Measurements from ENCODE around the gene ART3. TPM values are rescaled to one million over a fixed set of nuclear protein-coding genes. Genes with fewer than 3 reads are reported as not detected.
A peak's percentile ranks its signal among the peaks of the same experiment; 100 is the strongest.
"Not testable (repeated sequence)": the region's sequence is repeated elsewhere in the genome, so short reads cannot be mapped to it uniquely, and the experiment has no call there.

Gene ART3, protein sequence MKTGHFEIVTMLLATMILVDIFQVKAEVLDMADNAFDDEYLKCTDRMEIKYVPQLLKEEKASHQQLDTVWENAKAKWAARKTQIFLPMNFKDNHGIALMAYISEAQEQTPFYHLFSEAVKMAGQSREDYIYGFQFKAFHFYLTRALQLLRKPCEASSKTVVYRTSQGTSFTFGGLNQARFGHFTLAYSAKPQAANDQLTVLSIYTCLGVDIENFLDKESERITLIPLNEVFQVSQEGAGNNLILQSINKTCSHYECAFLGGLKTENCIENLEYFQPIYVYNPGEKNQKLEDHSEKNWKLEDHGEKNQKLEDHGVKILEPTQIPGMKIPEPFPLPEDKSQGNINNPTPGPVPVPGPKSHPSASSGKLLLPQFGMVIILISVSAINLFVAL
- total RNA-seq (0.61 TPM), polyA plus RNA-seq (1.8 TPM)
- long read RNA-seq, donor 1 = 0 reads
- long read RNA-seq, donor 2 = 0 reads
- long read RNA-seq, donor 3, partial matches to known transcripts = 0 of 47 reads
- long read RNA-seq, donor 3, other reads (novel, unspliced or antisense) = 47 of 47 reads
- long read RNA-seq, donor 4 = 0 reads
- long read RNA-seq, donor 5, partial matches to known transcripts = 137 of 137 reads
- long read RNA-seq, donor 5, other reads (novel, unspliced or antisense) = 0 of 137 reads
- long read RNA-seq, donor 6 = 0 reads
- long read RNA-seq, donor 7 = 0 reads
- long read RNA-seq, donor 8, partial matches to known transcripts = 0 of 13 reads
- long read RNA-seq, donor 8, other reads (novel, unspliced or antisense) = 13 of 13 reads
- long read RNA-seq, donor 9, partial matches to known transcripts = 0 of 15 reads
- long read RNA-seq, donor 9, other reads (novel, unspliced or antisense) = 15 of 15 reads
- long read RNA-seq, donor 10, partial matches to known transcripts = 0 of 12 reads
- long read RNA-seq, donor 10, other reads (novel, unspliced or antisense) = 12 of 12 reads

DNA sequence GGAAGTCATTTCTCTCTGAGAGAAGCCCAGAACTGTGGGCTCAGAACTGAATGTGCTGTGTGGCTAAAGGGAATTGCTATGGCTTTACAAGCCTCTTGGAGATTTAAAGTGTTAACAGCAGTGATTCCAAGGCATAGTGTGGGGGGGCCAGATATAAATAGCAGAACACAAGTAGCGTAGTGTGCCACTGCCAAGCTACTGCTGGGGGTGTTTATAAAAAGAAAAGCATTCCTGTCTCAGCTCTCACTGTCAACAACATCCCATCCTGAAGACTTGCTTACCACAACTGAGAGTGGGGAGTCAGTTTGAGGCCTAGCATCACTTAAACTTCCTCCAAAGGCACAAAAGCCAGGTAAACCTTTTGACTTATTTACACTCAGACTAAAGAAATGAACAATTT, at the start of gene ART3:
Gene ART3 (plus strand): TSS at position 242 of the 400 bp plus-strand sequence. CDS start 1,181 bp downstream, outside the sequence.
- Histone ChIP-seq H3K36me3 (ENCODE audit: control insufficient read depth in 2 of 2, insufficient read depth in 2 of 2, low read length in 1 of 2) (no peaks in the 10 kb centered on the region), H3K27me3 (ENCODE audit: control insufficient read depth in 2 of 2, insufficient read depth in 1 of 2, low read length in 1 of 2) (no peaks in the 10 kb centered on the region), H3K9me3 (ENCODE audit: control insufficient read depth in 2 of 2, insufficient read depth in 1 of 2, low read length in 1 of 2) (no peaks in the 10 kb centered on the region), H3K4me1 (ENCODE audit: control insufficient read depth in 2 of 2, insufficient read depth in 2 of 2, low read length in 2 of 2) (no peaks in the 10 kb centered on the region), H3K27ac (ENCODE audit: low read depth in 1 of 2, low read length in 1 of 2) (no peak within 1 kb of the TSS), H3K4me3 (ENCODE audit: low read length in 2 of 2) (no peak within 1 kb of the TSS)
- WGBS = 94% methylated on average over 1 of the region's 1 CpG
- no peak for DNase-seq (ENCODE audit: low read depth in 6 of 9, low spot score in 9 of 9)

DNA sequence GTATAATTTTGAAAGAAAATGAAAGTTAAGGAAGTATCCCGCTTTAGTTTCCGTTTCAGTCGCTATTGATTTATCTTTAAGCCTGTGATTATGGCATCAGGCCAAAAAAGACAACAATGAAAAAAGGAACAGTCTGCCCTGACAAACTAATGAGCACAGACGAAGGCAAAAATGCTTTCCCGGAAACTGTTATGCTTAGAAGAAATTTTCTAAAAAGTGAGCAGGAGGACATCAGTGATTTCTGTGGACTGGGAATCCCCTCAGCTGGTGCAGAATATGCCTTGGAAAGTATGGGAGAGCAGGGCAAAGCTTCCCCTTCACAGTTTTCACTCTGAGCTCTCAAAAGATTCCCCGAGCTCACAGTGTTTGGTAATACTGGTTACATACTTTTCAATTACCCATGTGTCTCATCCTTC, 46.2 kb upstream of the ART3 start:
- 16% methylated on average over 6 of the region's 6 CpGs for WGBS
- peak in 1 of 9 donors; percentile 33 for DNase-seq (ENCODE audit: low read depth in 6 of 9, low spot score in 9 of 9)

DNA sequence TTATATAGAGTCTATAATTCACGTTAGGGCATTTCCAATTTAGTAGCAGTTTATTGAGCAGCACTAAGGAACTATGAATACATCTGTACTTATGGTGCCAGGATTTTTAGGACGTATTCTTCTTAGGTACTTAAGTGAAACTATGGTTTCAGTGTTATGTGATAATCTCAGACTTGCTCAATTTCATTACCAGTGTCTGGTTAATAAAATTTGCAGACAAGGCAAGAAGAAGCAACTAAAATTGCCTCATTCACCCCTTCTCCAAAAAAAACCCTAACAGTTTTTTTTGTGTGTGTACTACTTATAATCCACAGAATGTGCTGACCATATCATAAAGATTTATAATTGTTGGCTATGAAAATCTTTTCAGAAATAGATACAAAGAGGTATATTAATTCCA, 45.2 kb upstream of the ART3 start:
- no peak overlapping the region for H3K4me3 ChIP-seq (ENCODE audit: low read length in 2 of 2)
- 95% methylated on average over 2 of the region's 2 CpGs for WGBS
- no peaks in the 10 kb centered on the region for H3K27me3 ChIP-seq (ENCODE audit: control insufficient read depth in 2 of 2, insufficient read depth in 1 of 2, low read length in 1 of 2)
- H3K27ac ChIP-seq (ENCODE audit: low read depth in 1 of 2, low read length in 1 of 2) = no peak overlapping the region
- no peaks in the 10 kb centered on the region for H3K36me3 ChIP-seq (ENCODE audit: control insufficient read depth in 2 of 2, insufficient read depth in 2 of 2, low read length in 1 of 2)
- no peaks in the 10 kb centered on the region for H3K9me3 ChIP-seq (ENCODE audit: control insufficient read depth in 2 of 2, insufficient read depth in 1 of 2, low read length in 1 of 2)
- H3K4me1 ChIP-seq (ENCODE audit: control insufficient read depth in 2 of 2, insufficient read depth in 2 of 2, low read length in 2 of 2) = peaks cover 0 to 3% of the 10 kb centered on the region in 2 donors
- no peak for DNase-seq (ENCODE audit: low read depth in 6 of 9, low spot score in 9 of 9)

More for the DNA sequence above, 46.2 kb upstream of the ART3 start:
- Histone ChIP-seq H3K4me3 (ENCODE audit: low read length in 2 of 2) (no peak overlapping the region), H3K36me3 (ENCODE audit: control insufficient read depth in 2 of 2, insufficient read depth in 2 of 2, low read length in 1 of 2) (no peaks in the 10 kb centered on the region), H3K9me3 (ENCODE audit: control insufficient read depth in 2 of 2, insufficient read depth in 1 of 2, low read length in 1 of 2) (no peaks in the 10 kb centered on the region), H3K27ac (ENCODE audit: low read depth in 1 of 2, low read length in 1 of 2) (peak overlapping the region; percentile 36 to 50), H3K4me1 (ENCODE audit: control insufficient read depth in 2 of 2, insufficient read depth in 2 of 2, low read length in 2 of 2) (peaks cover 0 to 3% of the 10 kb centered on the region in 2 donors), H3K27me3 (ENCODE audit: control insufficient read depth in 2 of 2, insufficient read depth in 1 of 2, low read length in 1 of 2) (no peaks in the 10 kb centered on the region)

DNA sequence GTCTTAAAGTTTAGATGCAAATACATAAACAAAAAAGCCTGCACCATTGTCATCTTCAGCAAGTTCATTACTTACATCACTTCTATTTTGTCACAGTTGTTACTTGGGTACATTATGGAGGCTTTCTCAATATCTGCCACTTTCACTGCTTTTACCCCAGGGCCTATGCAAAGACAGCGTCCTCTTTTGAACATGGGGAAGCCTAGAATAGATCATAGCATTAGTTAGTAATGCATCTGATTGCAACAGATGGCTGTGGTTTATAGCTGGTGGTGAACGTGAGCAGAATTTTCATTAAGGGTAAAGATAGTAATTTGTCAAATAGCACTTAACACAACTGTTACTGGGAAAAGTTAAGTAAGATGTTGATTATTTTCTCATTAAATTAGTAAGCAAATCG, 39.4 kb upstream of the ART3 start:
- no peaks in the 10 kb centered on the region for H3K27me3 ChIP-seq (ENCODE audit: control insufficient read depth in 2 of 2, insufficient read depth in 1 of 2, low read length in 1 of 2)
- no peaks in the 10 kb centered on the region for H3K9me3 ChIP-seq (ENCODE audit: control insufficient read depth in 2 of 2, insufficient read depth in 1 of 2, low read length in 1 of 2)
- no peak overlapping the region for H3K27ac ChIP-seq (ENCODE audit: low read depth in 1 of 2, low read length in 1 of 2)
- 83% methylated on average over 3 of the region's 3 CpGs for WGBS
- DNase-seq (ENCODE audit: low read depth in 6 of 9, low spot score in 9 of 9) = no peak
- H3K36me3 ChIP-seq (ENCODE audit: control insufficient read depth in 2 of 2, insufficient read depth in 2 of 2, low read length in 1 of 2) = no peaks in the 10 kb centered on the region
- H3K4me3 ChIP-seq (ENCODE audit: low read length in 2 of 2) = no peak overlapping the region
- no peaks in the 10 kb centered on the region for H3K4me1 ChIP-seq (ENCODE audit: control insufficient read depth in 2 of 2, insufficient read depth in 2 of 2, low read length in 2 of 2)

DNA sequence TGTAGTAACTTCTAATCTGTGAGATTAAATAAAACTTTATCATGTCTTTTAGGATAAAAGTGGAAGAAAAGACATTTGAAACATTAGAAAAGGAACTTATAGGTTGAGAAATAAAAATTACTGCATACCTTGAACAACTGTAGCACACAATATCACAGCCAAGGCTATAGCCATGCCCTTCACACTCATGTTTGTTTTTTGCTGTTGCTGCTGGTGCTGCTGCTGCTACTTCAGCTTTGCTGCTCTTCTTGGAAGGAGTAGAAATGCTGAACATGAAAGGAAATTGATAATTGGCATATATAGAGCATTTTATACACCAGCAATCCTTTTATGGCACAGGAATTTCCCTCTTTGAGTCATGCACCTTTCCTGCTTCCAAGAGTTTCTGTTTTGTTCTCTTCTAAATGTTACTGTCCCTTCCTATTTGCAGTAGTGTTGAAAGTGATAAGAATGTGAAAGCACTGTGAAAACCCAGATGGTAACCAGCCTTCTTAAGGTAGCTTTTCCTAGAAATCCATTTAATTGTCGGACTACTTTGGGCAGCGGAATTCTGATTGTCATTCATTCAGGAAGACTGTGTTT, 38.6 kb upstream of the ART3 start, which contains the start of gene CXCL11:
Gene CXCL11 (minus strand): TSS at position 272 of the 582 bp plus-strand sequence. CDS start 83 bp downstream, at position 189.
- no peak for DNase-seq (ENCODE audit: low read depth in 6 of 9, low spot score in 9 of 9)
- Histone ChIP-seq H3K4me3 (ENCODE audit: low read length in 2 of 2) (no peak within 1 kb of the TSS), H3K27ac (ENCODE audit: low read depth in 1 of 2, low read length in 1 of 2) (no peak within 1 kb of the TSS), H3K27me3 (ENCODE audit: control insufficient read depth in 2 of 2, insufficient read depth in 1 of 2, low read length in 1 of 2) (no peaks in the 10 kb centered on the region), H3K36me3 (ENCODE audit: control insufficient read depth in 2 of 2, insufficient read depth in 2 of 2, low read length in 1 of 2) (no peaks in the 10 kb centered on the region), H3K4me1 (ENCODE audit: control insufficient read depth in 2 of 2, insufficient read depth in 2 of 2, low read length in 2 of 2) (no peaks in the 10 kb centered on the region), H3K9me3 (ENCODE audit: control insufficient read depth in 2 of 2, insufficient read depth in 1 of 2, low read length in 1 of 2) (no peaks in the 10 kb centered on the region)
- WGBS = 87% methylated on average over 2 of the region's 2 CpGs

DNA sequence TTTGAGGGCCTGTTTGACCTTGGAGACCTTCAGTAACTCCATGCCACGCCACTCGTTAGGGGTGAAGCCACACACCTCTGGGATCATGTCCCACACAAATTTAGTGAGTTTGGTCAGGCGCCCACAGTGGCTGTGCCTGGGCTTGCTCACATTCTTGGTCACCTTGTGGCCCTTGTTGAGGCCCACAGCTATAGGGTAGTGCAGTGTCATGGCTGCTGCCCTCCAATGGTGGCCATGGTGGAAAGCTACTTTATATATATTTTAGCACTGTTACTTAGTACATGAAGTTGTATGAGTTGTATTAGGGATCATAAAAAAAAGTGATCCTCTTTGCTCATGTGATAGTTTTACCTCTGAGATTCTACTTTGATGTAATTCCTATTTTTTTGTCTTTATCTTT, 37.7 kb upstream of the ART3 start:
- Histone ChIP-seq H3K9me3 (ENCODE audit: control insufficient read depth in 2 of 2, insufficient read depth in 1 of 2, low read length in 1 of 2) (no peaks in the 10 kb centered on the region), H3K4me1 (ENCODE audit: control insufficient read depth in 2 of 2, insufficient read depth in 2 of 2, low read length in 2 of 2) (no peaks in the 10 kb centered on the region), H3K36me3 (ENCODE audit: control insufficient read depth in 2 of 2, insufficient read depth in 2 of 2, low read length in 1 of 2) (no peaks in the 10 kb centered on the region), H3K27me3 (ENCODE audit: control insufficient read depth in 2 of 2, insufficient read depth in 1 of 2, low read length in 1 of 2) (no peaks in the 10 kb centered on the region), H3K27ac (ENCODE audit: low read depth in 1 of 2, low read length in 1 of 2) (no peak overlapping the region), H3K4me3 (ENCODE audit: low read length in 2 of 2) (no peak overlapping the region)
- WGBS = 99% methylated on average over 3 of the region's 3 CpGs
- DNase-seq (ENCODE audit: low read depth in 6 of 9, low spot score in 9 of 9) = no peak

DNA sequence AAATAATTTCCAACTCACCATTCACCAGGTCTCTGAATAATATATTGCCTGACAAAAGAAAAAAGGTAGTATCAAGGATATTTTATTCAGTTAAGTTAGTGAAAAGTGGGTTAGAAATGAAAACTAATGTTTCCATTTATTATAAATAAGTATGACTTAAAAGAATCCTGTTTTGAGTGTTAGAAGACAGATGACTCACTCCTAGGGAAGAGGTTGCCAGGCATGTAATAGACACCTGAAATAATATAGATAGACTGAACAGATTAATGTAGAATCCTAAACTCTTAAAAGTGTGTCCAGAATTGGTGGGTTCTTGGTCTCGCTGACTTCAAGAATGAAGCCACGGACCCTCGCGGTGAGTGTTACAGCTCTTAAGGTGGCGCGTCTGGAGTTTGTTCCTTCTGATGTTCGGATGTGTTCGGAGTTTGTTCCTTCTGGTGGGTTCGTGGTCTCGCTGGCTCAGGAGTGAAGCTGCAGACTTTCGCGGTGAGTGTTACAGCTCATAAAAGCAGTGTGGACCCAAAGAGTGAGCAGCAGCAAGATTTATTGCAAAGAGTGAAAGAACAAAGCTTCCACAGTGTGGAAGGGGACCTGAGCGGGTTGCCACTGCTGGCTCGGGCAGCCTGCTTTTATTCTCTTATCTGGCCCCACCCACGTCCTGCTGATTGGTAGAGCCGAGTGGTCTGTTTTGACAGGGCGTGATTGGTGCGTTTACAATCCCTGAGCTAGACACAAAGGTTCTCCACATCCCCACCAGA, 32.1 kb upstream of the ART3 start:
- H3K27ac ChIP-seq (ENCODE audit: low read depth in 1 of 2, low read length in 1 of 2); H3K9me3 ChIP-seq (ENCODE audit: control insufficient read depth in 2 of 2, insufficient read depth in 1 of 2, low read length in 1 of 2); H3K4me3 ChIP-seq (ENCODE audit: low read length in 2 of 2); H3K36me3 ChIP-seq (ENCODE audit: control insufficient read depth in 2 of 2, insufficient read depth in 2 of 2, low read length in 1 of 2); DNase-seq (ENCODE audit: low read depth in 6 of 9, low spot score in 9 of 9); H3K4me1 ChIP-seq (ENCODE audit: control insufficient read depth in 2 of 2, insufficient read depth in 2 of 2, low read length in 2 of 2); H3K27me3 ChIP-seq (ENCODE audit: control insufficient read depth in 2 of 2, insufficient read depth in 1 of 2, low read length in 1 of 2): not testable (repeated sequence)
- 88% methylated on average over 17 of the region's 18 CpGs for WGBS

DNA sequence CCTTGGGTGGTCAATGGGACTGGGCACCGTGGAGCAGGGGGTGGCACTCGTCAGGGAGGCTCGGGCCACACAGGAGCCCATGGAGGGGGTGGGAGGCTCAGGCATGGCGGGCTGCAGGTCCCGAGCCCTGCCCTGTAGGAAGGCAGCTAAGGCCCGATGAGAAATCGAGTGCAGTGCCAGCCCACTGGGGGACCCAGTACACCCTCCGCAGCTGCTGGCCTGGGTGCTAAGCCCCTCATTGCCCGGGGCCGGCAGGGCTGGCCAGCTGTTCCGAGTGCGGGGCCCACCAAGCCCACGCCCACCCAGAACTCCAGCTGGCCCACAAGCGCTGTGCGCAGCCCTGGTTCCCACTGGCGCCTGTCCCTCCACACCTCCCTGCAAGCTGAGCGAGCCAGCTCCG, 31.2 kb upstream of the ART3 start:
- not testable (repeated sequence) for H3K4me1 ChIP-seq (ENCODE audit: control insufficient read depth in 2 of 2, insufficient read depth in 2 of 2, low read length in 2 of 2); H3K9me3 ChIP-seq (ENCODE audit: control insufficient read depth in 2 of 2, insufficient read depth in 1 of 2, low read length in 1 of 2); H3K27me3 ChIP-seq (ENCODE audit: control insufficient read depth in 2 of 2, insufficient read depth in 1 of 2, low read length in 1 of 2); H3K27ac ChIP-seq (ENCODE audit: low read depth in 1 of 2, low read length in 1 of 2); H3K4me3 ChIP-seq (ENCODE audit: low read length in 2 of 2); H3K36me3 ChIP-seq (ENCODE audit: control insufficient read depth in 2 of 2, insufficient read depth in 2 of 2, low read length in 1 of 2); DNase-seq (ENCODE audit: low read depth in 6 of 9, low spot score in 9 of 9)
- WGBS = 97% methylated on average over 16 of the region's 18 CpGs
